Stimulated activated CD8-positive, alpha-beta memory T cell treated with anti-CD3 and anti-CD28 coated beads, Interleukin-2, amount 100 ng/mL, for 1 hour (primary cell): ENCODE data around the gene NHERF1.

Source experiments
- DNase-seq, 2 donors: peaks; one replicate each; pipeline ENCODE4 v3.0.0-alpha.2; 2020; ENCODE audit warnings: low read depth in 2 of 2

Gene NHERF1

GRCh38 chr17:74748529-74749278 is at the start of gene NHERF1:
TSS of gene NHERF1 (plus strand) at chr17:74748628. CDS start at chr17:74748847, 219 bp downstream.
- DNase-seq = peak; percentile 87 to 91

- DNase-seq = no peak
Observed at GRCh38 chr17:74699236-74699635, 49.2 kb upstream of the NHERF1 start.

DNA sequence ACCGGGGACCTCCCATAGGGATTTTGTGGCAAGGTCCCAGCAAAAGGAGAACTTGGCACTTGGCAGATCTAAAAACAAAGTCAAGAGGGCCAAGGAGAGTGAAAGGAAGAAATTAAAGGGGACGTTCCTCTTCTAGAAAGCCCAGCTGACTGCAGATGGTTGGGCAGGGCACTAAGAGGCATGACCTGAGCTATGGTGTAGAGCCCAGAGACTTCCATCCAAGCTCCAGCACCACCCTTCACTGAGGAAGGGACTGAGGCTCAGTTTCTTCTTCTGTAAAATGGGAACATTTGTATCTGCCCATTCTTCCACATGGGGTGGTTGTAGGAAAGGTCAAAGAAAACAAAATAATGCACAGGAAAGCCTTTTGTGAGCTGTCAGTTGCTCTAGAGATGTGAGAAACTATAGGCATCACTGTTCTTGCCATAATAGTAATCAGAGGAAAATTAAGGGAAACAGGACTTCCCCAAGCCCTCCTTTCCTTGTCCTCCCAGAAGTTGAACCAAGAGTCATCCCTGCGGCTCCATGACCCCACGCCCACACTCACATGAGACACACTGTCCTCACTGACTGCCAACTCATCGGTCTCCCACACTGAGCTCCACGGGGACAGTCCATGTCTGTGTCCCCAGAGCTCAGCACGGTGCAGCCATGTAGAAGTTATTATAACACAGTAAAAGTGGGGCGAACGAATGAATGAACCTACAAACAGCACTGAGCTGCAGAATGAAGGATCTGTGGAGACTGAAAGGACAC is 46.1 kb upstream of the NHERF1 start:
- DNase-seq = no peak

DNA sequence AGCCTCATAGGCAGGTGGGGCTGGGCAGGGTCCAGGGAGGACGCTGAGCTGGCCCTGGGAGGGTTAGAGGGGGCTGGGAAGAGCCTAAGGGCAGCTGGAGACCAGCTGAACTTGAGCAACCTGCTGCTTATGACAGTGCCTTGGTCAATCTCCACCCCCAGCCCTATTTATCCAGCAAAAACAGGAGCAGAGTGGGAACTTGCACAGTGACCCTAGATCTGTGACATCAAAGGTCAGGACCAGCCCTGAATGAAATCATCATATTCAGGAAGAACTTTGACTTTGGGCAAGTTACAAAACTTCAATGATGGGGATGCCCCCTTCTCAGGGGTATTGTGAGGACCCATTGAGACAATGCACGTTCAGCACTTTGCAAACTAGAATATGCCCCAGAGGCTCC is 45.1 kb upstream of the NHERF1 start:
- DNase-seq = no peak

- DNase-seq = no peak
Observed at GRCh38 chr17:74704544-74704943, 43.9 kb upstream of the NHERF1 start.

DNA sequence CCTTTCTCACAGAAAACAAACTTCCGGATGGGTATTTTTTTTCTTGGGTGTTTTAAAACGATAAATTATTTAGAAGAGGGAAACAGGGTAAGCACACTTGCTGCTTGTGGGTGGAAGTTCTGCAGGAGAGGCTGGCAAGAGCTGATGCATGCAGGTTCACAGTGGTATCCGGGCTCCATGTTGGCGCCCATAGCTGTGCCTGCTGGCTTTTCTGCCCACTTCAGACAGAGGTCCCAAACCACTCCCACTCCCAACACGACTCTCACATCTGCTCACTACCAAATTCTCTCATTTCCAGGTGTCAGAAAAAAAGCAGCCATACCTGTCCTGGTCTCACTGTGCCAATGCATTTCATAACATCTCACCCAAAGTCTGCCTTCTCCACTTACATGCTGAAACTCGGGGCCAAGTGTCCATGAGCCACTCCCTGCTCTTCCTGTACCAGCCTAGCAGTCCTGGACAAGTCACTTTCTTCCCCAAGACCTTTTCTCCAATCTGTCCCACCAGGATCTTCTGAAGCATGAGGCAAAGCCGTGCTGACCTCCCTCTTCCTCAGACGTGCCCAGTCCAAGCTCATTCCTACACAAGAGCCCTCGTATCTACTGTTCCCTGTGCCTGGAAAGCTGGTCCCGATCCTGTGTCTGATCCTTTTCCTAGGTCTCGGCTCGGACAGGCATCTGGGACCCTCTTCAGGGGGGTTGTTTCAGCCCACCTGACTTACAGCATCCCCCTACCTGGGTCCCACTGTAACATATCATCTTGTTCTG is 37.2 kb upstream of the NHERF1 start:
- DNase-seq = no peak

- DNase-seq = no peak
Observed at GRCh38 chr17:74712301-74712700, 36.1 kb upstream of the NHERF1 start.

DNA sequence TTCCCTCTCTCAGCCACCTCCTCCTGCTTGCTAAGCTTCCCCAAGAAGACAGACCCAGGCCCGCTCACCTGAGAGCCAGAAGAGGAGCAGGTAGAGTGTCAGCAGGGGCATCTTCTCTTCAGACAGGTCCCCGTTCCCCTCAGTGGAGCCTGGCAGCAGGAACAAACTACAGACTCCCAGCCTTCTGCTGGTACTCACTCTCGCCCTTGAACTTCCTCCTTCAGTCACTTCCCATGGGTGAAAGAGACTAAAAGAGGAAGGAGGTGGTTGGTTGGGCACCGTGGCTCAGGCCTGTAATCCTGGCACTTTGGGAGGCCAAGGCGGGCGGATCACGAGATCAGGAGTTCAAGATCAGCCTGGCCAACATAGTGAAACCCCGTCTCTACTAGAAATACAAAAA is 35.7 kb upstream of the NHERF1 start, which contains the start of gene CD300LF:
CD300LF (minus strand) TSS at position 168 of the 400 bp plus-strand sequence; CDS start at position 111, 57 bp downstream.
- DNase-seq = no peak

DNA sequence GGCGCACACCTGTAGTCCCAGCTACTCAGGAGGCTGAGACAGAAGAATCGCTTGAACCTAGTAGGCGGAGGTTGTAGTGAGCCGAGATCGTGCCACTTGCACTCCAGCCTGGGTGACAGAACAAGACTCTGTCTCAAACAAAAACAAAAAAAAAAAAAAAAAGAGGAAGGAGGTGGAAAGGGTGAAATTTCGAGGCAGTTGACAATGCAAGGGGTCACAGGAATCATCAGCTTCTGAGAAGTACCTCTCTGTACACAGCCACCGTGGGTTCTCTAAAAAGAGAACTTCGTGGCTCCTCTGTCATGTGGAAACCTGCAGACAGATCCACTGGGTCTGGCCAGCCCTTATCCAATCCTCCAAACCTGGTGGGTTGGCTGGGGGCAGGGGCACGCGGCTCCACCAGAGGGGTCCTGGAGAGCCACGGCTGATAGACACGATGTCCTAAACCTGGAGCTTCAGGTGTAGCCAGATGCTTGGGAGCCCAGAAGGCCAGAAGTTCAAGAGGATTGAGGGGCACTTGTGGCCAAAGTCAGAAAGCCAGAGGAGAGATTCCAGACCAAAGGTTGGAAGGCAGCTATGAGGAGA is 35.2 kb upstream of the NHERF1 start:
- no peak for DNase-seq

DNA sequence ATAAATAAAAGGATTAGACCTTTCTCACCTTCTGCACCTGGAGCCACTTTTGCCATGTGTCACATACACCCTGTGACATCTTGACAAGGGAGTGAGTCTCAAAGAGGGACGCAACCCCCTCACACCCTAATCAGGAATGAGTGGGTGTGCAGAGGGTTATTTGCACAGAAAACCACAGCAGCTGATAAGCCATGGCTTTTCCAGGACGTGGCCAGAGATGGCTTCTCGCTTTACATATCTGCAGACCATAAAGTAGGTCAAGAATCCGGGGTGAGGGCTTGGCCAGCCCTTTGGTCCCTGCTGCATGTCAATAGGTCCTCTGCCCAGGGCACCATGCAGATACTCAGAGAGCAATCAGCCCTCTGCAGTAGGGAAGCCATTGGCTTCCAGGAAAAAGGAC is 33.3 kb upstream of the NHERF1 start:
- no peak for DNase-seq

- DNase-seq = no peak
Observed at GRCh38 chr17:74720506-74720905, 27.9 kb upstream of the NHERF1 start.

GRCh38 chr17:74722782-74723181 is 25.6 kb upstream of the NHERF1 start:
- DNase-seq = no peak

- DNase-seq = no peak
Observed at GRCh38 chr17:74723891-74724290, 24.5 kb upstream of the NHERF1 start.

DNA sequence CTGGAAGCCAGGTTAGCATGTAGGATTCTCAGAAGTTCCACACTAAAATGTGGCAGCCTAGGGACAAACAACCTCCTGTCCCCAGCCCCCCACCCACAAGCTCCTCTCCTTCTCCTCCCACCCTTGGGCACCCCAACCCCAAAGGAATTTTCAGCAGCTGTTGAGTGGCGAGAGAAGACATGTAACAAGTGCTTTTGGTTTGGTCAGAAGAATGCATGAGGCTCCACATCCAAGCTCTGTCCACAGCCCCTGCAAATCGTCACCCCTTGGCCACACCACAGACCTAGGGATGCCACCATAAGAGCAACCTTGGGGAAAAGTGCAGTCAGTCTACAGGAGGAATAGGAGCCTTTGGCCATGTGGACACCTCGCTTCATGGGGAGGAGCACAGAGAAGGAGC is 23.3 kb upstream of the NHERF1 start:
- DNase-seq = no peak

DNA sequence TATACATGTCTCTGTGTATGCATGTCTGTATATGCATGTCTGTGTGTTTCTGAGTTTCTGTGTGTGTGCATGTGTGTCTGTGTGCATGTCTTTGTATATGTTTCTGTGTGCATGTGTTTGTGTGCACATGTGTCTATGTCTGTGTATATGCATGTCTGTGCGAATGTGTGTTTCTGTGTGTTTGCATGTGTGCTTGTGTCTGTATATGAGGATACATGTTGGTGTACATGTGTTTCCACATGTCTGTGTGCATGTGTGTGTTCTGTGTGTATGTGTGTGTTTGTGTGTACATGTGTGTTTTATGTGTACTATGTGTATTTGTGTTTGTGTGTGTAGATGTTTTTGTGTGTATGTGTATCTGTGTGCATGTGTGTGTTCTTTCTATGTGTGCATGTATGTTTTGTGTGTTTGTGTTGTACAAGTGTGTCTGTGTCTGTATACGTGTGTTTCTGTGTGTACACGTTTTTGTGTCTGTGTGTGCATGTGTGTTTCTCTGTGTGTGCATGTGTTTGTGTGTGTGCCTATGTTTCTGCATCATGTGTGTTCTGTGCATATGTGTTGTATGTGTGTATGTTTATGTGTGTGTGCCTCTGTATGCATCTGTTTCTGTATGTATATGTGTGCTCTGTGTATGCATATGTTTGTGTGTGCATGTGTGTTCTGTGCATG is 20.3 kb upstream of the NHERF1 start:
- no peak for DNase-seq

DNA sequence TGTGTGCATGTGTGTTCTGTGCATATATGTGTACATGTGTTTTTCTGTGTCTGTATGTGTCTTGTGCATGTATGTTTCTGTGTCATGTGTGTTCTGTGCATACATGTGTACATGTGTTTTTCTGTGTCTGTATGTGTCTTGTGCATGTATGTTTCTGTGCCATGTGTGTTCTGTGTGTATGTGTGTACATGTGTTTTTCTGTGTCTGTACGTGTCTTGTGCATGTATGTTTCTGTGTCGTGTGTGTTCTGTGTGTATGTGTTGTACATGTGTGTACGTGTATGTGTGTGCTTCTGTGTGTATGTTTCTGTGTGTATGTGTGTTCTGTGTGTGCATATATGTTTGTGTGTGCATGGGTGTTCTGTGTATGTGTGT is 19.7 kb upstream of the NHERF1 start:
- DNase-seq = no peak

DNA sequence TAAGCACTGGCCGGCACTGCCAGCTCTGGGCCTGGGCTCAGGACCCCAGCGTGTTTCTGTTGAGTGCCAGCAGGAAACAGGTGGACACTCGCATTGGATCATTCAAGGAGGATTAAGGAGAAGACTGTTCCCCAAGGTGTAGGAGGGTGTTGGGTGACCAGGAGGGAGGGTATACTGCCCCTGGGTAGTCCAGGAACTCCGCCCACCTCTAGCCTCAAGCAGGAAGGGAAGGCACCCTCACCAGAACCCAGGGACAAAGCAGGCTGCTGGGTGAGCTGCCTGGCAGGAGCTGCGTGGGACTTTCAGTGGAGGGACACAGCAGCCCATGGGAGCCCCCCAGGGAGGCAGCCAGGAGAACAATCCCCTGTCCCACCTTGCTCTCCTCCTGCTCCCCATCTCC is 19.1 kb upstream of the NHERF1 start:
- DNase-seq = no peak

GRCh38 chr17:74729866-74730265 is 18.6 kb upstream of the NHERF1 start:
- DNase-seq = no peak

GRCh38 chr17:74730491-74731346 is 17.7 kb upstream of the NHERF1 start:
- DNase-seq = peak in 1 of 2 donors; percentile 34

- no peak for DNase-seq
Observed at GRCh38 chr17:74731347-74731605, 17.2 kb upstream of the NHERF1 start.
